ENCODE results near the gene NAT10.

Gene NAT10

GRCh38 chr11:34111722-34112270, 6.4 kb downstream of the NAT10 start:
- Histone ChIP-seq H3K4me3 (no peak overlapping the region), H3K27ac (no peak overlapping the region)
- TF ChIP-seq CTCF (IDR thresholded peaks at IDR 0.05): no peak
- no peak for DNase-seq (ENCODE audit: low spot score)

- Histone ChIP-seq H3K4me3 (no peak overlapping the region), H3K27ac (no peak overlapping the region)
- TF ChIP-seq CTCF (IDR thresholded peaks at IDR 0.05): no peak
- DNase-seq (ENCODE audit: low spot score): no peak
Measured at GRCh38 chr11:34114014-34114413, 8.6 kb downstream of the NAT10 start.

- H3K4me3 ChIP-seq: no peak overlapping the region
- no peak for DNase-seq (ENCODE audit: low spot score)
- no peak for TF ChIP-seq CTCF (IDR thresholded peaks at IDR 0.05)
- H3K27ac ChIP-seq: no peak overlapping the region
Measured at GRCh38 chr11:34114471-34114870, 9.0 kb downstream of the NAT10 start.

- Histone ChIP-seq H3K4me3 (no peak overlapping the region), H3K27ac (no peak overlapping the region)
- DNase-seq (ENCODE audit: low spot score): no peak
- TF ChIP-seq CTCF (IDR thresholded peaks at IDR 0.05): no peak
Measured at GRCh38 chr11:34120651-34121050, 15.2 kb downstream of the NAT10 start.

GRCh38 chr11:34124885-34125668, 19.6 kb downstream of the NAT10 start:
- no peak for DNase-seq (ENCODE audit: low spot score)
- Histone ChIP-seq H3K4me3 (no peak overlapping the region), H3K27ac (no peak overlapping the region)
- no peak for TF ChIP-seq CTCF (IDR thresholded peaks at IDR 0.05)

GRCh38 chr11:34126959-34127848, 21.8 kb downstream of the NAT10 start:
- no peak for DNase-seq (ENCODE audit: low spot score)
- H3K27ac ChIP-seq: no peak overlapping the region
- TF ChIP-seq CTCF (IDR thresholded peaks at IDR 0.05): no peak
- H3K4me3 ChIP-seq: no peak overlapping the region

Data from coronary artery (tissue), 2 donors.